IPS-18c (cell line): ENCODE results near the gene MCTP1.

ENCODE experiments used
- H3K4me3 ChIP-seq: 2 replicates; pipeline ENCODE4 v1.7.0; 2013; ENCODE audit warnings: low read depth, mild to moderate bottlenecking, low read length, moderate library complexity; ENCODE audit not compliant: insufficient read depth
- H3K9me3 ChIP-seq: one replicate; pipeline ENCODE4 v1.6.1; 2013; ENCODE audit warnings: mild to moderate bottlenecking, low read length, moderate library complexity; ENCODE audit not compliant: control insufficient read depth, insufficient read depth

The MCTP1 gene

DNA sequence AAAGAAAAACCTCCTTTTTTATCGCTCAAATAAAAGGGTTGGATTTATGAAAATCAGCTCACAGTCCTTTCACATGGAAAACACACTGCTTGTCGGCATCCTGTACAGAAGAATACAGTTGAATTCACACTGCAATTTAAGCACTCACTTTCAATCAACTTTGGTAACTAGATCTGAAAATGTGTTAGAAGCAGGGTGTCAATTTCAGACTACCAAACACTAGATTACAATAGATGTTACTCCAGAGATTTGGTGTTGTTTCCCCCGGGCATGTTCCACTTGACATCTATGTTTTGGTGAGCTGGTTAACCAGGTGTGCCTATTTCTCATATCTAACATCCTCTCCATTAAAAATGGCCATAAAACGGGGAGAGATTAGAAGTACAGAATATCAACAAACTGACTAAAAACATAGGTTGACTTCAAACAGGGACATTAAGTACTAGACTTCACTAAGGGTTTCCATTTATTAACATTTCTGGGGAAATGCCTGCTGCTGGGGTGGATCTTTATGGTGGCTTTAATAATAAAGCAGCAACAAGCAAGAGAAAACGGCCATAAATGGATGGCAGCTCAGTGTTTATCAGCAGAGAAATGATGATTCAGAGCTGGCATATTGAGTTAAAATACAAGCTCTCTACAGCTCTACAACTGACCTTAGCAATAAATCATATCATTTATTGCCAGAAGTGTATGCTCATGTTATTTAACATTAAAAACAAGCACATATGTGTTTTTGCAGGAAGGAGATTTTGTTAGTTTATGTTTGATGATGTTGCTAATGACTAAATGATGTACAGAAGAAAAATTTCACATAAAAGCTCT, 507.6 kb downstream of the MCTP1 start:
- H3K4me3 ChIP-seq, result no peak overlapping the region
- H3K9me3 ChIP-seq, result no peaks in the 10 kb centered on the region

DNA sequence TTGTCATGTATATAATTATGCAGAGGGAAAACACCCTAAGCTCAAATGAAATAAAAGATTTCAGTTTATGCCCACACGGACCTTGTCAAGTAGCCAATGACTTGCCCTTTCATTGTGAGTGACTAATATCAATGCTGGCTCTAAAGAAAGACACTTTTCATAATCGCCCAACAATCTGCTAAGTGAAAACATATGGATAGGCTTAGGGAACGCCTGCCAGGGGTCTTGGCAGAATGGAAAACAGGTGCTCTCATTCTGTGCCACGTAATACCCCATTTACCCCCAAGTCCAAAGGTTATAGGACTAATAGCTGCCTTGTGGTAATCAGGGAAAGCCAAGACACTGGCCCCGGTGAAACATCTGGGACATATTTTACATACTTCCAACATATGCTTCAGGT, 508.7 kb downstream of the MCTP1 start:
- H3K9me3 ChIP-seq, result no peaks in the 10 kb centered on the region
- H3K4me3 ChIP-seq, result no peak overlapping the region

DNA sequence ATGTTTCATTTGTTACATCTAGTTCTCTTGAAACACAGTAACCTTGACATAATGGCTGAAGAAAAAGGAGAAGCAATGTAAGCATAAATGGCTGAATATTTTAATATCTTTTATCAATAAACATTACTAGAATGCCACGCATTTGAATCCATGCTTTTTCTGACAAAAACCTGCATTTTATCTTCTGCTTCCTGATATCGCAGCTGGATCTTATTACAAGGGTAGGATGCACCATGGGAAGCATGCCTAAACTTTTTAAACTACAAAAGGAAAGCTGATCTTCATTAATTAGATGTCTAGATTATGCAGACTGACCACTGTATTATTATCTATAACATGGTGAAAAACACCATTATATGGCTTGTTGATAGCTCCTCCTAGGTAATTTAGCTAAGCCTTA, 509.8 kb downstream of the MCTP1 start:
- Histone ChIP-seq H3K4me3 (no peak overlapping the region), H3K9me3 (no peaks in the 10 kb centered on the region)

DNA sequence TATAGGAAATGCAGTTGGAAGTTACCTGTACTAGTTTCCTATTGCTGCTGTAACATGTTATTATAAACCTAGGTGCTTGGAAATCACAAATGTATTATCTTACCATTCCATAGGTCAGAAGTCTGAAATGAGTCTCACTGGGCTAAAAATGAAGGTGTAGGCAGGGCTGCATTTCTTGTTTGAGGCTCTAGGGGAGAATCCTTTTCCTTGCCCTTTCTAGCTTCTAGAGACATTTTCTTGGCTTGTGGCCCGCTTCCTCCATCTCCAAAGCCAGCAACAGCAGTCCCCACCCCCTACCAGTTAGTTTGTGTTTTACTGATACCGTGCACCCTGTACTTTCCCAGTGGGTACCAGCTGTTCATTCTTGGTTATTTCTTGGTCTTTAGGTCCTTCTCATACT, 513.2 kb downstream of the MCTP1 start:
- Histone ChIP-seq H3K9me3 (no peaks in the 10 kb centered on the region), H3K4me3 (no peak overlapping the region)

DNA sequence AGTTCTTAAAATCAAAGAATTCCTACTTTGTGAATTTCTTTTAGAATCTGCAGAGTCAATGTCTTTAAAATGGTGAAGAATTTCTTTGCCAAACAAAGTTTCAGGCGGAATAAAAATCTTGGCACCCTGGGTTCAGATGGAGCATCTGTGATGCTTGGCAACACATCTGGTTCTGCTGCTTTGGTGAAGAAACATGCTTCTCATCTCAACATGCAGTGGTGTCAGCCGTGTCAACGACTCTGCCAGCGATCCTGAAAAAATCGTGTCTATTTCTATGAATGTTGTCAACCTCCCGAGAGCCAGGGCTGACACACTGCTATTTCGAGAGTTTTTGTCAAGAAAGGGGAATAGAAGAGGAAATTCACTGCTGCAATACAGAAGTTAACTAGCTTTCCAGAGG, 514.9 kb downstream of the MCTP1 start:
- H3K4me3 ChIP-seq, result no peak overlapping the region
- no peaks in the 10 kb centered on the region for H3K9me3 ChIP-seq

DNA sequence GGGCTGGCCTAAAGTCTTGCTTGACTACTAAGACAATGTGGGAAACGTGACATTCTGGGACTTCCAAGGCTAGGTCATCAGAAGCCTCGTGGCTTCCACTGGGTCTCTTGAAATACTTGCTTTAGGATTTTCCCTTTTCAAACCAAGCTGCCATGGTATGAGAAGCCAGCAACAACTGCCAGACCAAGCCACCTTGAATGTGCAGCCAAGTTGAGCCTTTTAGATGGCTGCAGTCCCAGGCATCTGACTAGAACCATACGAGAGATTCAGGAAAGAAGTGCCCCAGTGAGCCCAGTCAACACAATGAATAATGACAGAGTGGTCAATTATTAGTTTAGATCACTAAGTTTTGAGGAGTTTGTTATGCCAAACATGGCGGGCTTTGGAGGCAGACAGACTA, 523.1 kb downstream of the MCTP1 start:
- Histone ChIP-seq H3K9me3 (peaks cover 4% of the 10 kb centered on the region), H3K4me3 (no peak overlapping the region)

DNA sequence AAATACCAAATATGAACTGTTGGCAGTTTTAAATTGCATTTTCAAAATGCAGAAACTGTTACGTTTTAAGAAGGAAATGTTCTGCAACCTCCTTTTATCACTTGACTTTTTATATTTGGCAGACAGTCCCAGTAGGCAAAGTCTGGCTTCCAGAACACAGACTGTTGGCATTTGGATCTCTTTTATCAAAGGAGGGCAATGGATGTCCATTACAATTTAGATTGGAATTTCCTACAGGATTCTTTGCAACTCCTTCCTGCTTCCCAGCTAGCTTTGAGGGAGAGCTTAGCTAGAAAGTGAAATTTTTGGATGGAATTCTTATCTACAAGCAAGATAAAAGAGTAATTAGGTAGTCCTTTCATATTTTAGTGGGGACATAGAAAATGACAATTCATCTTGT, 523.8 kb downstream of the MCTP1 start:
- Histone ChIP-seq H3K4me3 (no peak overlapping the region), H3K9me3 (peaks cover 4% of the 10 kb centered on the region)

DNA sequence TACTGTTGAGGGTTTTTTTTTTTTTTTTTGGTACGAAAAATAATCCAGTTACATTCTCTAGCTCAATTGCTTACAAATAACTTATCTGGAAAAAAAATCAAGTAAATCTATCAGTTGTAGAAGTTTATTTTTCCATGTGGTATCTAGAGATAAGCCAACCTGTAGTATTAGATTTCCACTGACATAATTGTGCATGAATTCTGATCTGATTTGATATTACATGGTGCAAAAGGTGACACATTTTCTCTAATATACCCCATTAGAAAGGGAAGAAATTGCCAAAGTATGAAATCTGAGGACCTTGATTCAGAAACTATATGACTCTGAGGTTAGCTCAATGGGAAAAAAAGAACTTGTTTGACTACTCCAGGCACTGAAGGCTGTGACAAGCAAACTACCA, 524.9 kb downstream of the MCTP1 start:
- peaks cover 4% of the 10 kb centered on the region for H3K9me3 ChIP-seq
- no peak overlapping the region for H3K4me3 ChIP-seq

DNA sequence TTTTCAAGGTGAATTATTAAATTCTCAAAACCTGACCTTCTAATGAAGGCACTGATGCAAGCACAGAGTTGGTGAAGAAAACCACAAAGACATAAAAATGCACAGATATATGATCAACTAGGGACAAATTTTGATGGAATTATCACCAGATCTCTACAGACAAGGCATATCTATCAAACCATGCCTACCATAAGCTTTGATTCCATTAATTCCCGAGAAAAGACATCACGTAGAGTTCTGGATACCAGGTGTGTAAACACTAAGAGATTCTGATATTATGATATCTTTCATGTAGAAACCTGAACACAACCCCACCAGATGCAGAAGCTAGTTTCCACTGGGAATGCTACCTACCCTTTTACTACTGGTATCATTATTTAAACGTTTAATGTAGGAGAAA, 525.9 kb downstream of the MCTP1 start:
- H3K4me3 ChIP-seq, result no peak overlapping the region
- H3K9me3 ChIP-seq, result peaks cover 4% of the 10 kb centered on the region

DNA sequence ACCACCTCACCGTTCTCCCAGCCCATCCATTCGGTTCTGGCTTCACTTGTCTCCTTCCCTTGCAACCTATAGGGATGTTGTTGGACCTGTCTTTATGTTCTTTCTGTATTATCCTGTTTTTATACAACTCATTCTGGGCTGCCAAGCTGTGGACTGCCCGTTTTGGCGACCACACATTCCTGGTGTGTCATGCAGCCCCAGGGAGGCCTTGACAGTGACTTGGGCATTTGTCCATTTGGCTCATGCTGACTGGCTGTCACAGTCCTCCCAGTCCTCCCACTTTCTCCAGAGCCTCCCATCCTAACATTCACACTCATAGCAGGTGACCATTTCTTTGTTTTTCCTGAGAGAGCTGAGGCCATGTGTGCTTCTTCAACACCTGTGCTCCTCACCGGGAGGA, 530.1 kb downstream of the MCTP1 start:
- no peak overlapping the region for H3K4me3 ChIP-seq

DNA sequence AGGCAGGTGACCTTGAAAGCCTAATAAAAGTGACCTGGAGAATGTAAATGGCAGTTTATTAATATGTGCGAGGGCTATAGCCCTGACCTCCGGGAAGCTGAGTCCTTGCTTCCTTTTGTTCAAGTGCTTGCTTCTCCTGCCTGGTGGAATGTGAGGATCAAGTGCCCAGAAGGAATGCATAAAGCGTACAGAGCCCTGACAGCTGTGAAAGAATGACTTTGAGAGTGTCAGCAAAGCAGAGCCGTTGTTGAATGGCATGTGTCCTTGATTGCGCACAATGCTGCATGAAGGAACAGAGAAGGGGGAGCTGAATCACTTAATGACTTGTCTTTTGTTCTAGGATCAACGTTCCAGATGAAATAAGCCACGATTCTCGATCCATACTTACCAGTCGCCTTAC, 533.4 kb downstream of the MCTP1 start:
- no peaks in the 10 kb centered on the region for H3K9me3 ChIP-seq
- no peak overlapping the region for H3K4me3 ChIP-seq

More for the DNA sequence above, 530.1 kb downstream of the MCTP1 start:
- H3K9me3 ChIP-seq, result no peaks in the 10 kb centered on the region

DNA sequence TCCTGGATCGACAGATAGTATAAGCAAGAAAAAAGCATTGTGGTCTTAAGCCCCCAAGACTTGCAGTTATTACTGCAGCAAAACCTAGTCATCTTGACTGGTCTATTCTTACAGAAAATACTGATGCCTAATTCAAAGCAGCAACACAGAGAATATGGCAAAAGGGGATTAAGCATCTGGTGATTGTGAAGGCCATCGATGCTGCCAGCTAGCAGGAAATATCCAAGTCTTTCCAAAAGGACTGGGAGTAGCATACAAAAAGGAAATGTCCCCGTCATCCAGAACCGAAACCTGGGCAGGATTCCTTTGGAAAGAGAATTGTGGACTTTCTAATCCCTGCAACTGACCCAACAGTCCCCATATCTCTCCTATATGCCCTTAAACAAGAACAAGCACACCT, 534.2 kb downstream of the MCTP1 start:
- no peaks in the 10 kb centered on the region for H3K9me3 ChIP-seq

DNA sequence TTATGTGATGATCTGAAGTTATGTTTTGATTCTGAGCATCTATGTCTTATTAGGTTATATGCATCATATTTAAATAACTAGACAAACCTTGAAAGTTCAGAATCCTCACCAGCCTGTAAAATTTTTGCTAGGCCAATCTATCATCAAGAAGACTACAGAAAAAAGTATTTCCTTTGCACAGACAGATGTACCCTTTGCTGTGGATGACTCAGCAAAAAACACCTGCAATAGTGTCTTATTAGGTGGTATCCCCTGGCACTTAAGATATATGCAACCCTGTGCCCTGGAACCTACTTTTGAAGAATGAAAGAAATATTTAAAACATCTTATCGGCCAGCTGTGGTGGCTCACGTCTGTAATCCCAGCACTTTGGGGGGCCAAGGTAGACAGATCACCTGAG, 535.9 kb downstream of the MCTP1 start:
- Histone ChIP-seq H3K4me3 (no peak overlapping the region), H3K9me3 (no peaks in the 10 kb centered on the region)

More for the DNA sequence above, 534.2 kb downstream of the MCTP1 start:
- H3K4me3 ChIP-seq, result no peak overlapping the region

DNA sequence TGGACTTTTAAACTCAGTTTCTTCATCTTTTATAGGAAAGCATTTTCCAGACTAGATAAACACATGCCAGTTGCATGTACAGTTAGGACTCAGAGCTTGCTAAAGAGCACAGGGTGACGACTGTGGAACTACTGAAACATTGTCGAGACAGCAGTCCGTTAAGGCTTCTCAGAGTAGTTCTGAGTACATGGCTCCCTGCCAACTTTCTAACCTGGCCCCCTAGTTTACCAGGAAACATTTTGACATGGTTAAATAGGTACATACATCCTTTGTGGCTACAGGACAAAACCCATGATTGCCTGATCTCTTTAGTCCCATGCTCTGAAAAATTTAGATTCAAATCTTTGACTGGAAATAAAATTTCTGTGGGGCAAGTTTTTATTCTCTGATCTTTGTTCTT, 536.7 kb downstream of the MCTP1 start:
- H3K4me3 ChIP-seq, result no peak overlapping the region
- no peaks in the 10 kb centered on the region for H3K9me3 ChIP-seq

DNA sequence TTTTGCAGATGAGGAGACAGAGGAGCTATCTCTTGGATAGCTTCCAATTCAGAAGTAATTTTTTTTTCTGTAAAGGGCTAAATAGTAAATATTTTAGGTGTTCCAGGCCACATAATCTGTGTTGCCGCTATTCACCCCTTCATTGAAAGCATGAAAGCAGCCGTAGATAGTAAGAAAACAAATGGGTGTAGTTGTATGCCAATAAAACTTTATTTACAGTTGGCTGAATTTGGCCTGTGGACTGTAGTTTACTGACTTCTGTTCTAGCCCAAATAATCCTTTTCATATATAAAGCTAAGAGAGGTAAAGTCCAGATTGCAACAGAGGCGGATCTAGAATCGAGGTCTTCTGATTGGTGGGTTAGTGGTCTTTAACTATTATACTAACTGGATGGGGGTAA, 537.5 kb downstream of the MCTP1 start:
- no peaks in the 10 kb centered on the region for H3K9me3 ChIP-seq
- no peak overlapping the region for H3K4me3 ChIP-seq

DNA sequence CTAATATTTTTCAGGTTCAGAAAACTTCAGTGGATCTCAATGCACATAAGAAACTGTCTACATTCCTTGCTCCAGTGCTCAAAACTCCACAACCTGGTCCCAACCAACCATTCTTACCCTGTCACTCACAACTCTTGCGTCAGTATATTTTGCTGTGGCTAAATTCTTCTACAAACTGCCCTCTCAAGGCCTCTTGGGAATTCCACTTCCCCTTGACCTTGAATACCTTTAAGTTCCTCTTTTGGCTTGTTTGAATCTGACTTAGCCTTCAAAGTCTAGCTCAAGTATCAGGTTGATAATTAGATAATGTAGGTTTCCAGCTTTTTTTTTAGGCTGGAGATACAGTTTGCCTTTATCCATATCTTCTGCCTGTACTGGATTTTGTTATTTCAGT, 538.2 kb downstream of the MCTP1 start:
- H3K4me3 ChIP-seq, result no peak overlapping the region
- no peaks in the 10 kb centered on the region for H3K9me3 ChIP-seq

DNA sequence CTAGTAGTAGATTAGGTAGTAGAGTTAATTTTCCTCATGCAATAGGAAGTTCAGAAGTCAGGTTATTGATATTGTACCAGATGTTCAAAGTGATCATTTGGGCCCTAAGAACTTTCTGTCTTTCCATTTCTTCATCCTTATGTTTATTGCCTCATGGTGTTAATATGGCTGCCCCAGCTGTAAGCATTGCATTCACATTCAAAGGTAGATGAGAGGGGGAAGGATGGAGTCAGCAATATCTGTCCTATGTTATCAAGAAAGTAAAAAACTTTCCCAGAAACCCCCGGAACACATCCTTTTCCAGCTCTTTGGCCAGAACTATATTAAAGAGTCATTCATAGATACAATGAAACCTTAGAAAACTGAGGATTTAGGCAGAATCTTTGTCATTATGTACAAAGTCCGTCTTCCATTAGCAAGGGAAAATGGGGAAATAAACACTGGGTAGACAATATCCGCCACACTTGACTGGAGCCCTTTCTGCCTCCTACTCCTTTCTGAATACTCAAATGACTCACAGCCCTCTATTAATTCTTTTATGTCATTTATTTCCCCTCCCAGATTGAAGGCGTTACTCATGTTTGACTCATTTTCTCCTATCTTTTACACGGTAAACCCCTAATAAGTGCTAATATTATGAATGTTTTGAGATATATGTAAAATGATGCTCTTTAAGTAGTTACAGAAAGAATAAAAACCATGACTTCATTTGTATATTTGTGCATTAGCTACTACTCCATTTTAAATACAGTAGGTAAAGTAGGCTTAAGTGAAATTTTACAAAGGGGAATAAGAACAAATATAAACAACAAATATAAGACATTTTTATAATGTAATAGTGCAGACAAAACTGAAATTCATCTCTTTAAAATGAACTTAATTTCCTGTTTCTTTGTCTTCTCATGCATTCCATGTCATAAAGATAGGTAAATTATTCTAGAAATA, 538.8 kb downstream of the MCTP1 start:
- Histone ChIP-seq H3K9me3 (no peaks in the 10 kb centered on the region), H3K4me3 (no peak overlapping the region)

DNA sequence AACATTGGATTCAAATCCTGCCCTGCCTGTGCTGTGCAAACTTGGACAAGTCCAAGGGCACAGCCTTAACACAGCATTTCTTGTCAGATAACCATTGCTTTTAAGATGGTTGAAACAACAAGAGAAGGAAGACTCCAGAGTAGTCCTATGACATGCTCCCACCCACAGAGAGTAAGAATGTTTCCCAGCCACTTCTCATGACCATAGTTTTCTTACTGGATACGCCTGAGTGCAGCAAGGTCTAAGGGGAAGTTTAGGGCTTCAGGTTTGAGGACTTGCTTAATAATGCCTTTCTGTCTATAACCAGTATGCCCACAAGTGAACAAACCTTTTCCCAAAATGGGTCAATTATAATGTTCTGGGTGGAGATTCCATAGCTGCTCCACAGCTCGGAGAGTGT, 540.0 kb downstream of the MCTP1 start:
- no peaks in the 10 kb centered on the region for H3K9me3 ChIP-seq

More for the DNA sequence above, 540.0 kb downstream of the MCTP1 start:
- no peak overlapping the region for H3K4me3 ChIP-seq
